Fibroblast of lung (primary cell): Measurements from ENCODE around the gene FRY.

ENCODE experiments used
- EZH2 ChIP-seq: IDR thresholded peaks from 2 replicates; pipeline ENCODE4 v1.5.1; 2012; ENCODE audit warnings: low read length, control low read depth, mild to moderate bottlenecking; ENCODE audit errors: missing control alignments
- TF ChIP-seq, protein P1 (sequence below), 2 donors: IDR thresholded peaks in 1 of 2; conservative IDR thresholded peaks in 1 of 2; 1 replicate in 1 of 2; 2 replicates in 1 of 2; pipeline ENCODE4 v1.5.1; 2011 to 2012; ENCODE audit warnings: low read length in 2 of 2, control low read depth in 1 of 2, inconsistent platforms in 1 of 2, low read depth in 1 of 2, mild to moderate bottlenecking in 1 of 2

GRCh38 chr13:32262619-32263018 is 231.0 kb downstream of the FRY start:
- TF ChIP-seq, protein P1, sequence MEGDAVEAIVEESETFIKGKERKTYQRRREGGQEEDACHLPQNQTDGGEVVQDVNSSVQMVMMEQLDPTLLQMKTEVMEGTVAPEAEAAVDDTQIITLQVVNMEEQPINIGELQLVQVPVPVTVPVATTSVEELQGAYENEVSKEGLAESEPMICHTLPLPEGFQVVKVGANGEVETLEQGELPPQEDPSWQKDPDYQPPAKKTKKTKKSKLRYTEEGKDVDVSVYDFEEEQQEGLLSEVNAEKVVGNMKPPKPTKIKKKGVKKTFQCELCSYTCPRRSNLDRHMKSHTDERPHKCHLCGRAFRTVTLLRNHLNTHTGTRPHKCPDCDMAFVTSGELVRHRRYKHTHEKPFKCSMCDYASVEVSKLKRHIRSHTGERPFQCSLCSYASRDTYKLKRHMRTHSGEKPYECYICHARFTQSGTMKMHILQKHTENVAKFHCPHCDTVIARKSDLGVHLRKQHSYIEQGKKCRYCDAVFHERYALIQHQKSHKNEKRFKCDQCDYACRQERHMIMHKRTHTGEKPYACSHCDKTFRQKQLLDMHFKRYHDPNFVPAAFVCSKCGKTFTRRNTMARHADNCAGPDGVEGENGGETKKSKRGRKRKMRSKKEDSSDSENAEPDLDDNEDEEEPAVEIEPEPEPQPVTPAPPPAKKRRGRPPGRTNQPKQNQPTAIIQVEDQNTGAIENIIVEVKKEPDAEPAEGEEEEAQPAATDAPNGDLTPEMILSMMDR (conservative IDR thresholded peaks at IDR 0.05 in 1 of 2, IDR thresholded peaks at IDR 0.05 in 1 of 2; ENCODE audit: low read depth in 1 of 2, low read length in 2 of 2): no peak
- TF ChIP-seq EZH2: no peak
